Activated T-cell treated with anti-CD3 and anti-CD28 coated beads, Interleukin-2, amount 50 U/mL, for 4 hours (primary cell): ENCODE data around the gene MCMBP. TPM values are rescaled to one million over a fixed set of nuclear protein-coding genes. Genes with fewer than 3 reads are reported as not detected.

Experiments
- ATAC-seq, 2 donors: fragments of 200-7000 bp; cut with Tn5 transposase; one replicate each; pipeline ENCODE4 v1.10.0; 2021
- DNase-seq: peaks from one replicate; pipeline ENCODE4 v3.0.0-alpha.2; 2020
- H3K27me3 Mint-ChIP-seq: one replicate; pipeline ENCODE4 v1.8.0; 2021; ENCODE audit warnings: low read depth, mixed read lengths
- H3K36me3 Mint-ChIP-seq: one replicate; pipeline ENCODE4 v1.8.0; 2022; ENCODE audit warnings: mixed read lengths; ENCODE audit not compliant: insufficient read depth
- H3K4me1 Mint-ChIP-seq: one replicate; pipeline ENCODE4 v1.8.0; 2021; ENCODE audit warnings: low read depth, mixed read lengths
- H3K4me3 Mint-ChIP-seq: one replicate; pipeline ENCODE4 v1.8.0; 2021; ENCODE audit warnings: mild to moderate bottlenecking, moderate library complexity, mixed read lengths
- H3K9me3 Mint-ChIP-seq: one replicate; pipeline ENCODE4 v1.8.0; 2021; ENCODE audit warnings: mixed read lengths
- total RNA-seq, 3 donors: library from RNA; stranded (reverse); gene quantifications; one replicate each; pipeline ENCODE4 v1.2.1, GENCODE V29; 2021

The MCMBP gene
- total RNA-seq, 3 donors from 2014 or later = 135 to 158 (median 142) TPM

GRCh38 chr10:119863951-119864565 lies 8.6 kb downstream of the MCMBP start:
- DNase-seq (no peak), ATAC-seq (no peak)
- no peaks in the 10 kb centered on the region for H3K27me3 Mint-ChIP-seq
- H3K4me1 Mint-ChIP-seq = peaks cover 64% of the 10 kb centered on the region
- H3K4me3 Mint-ChIP-seq = no peak overlapping the region
- peaks cover 8% of the 10 kb centered on the region for H3K9me3 Mint-ChIP-seq
- H3K36me3 Mint-ChIP-seq = peaks cover 22% of the 10 kb centered on the region

GRCh38 chr10:119862524-119862923 lies 10.1 kb downstream of the MCMBP start:
- Mint-ChIP-seq H3K36me3 (peaks cover 27% of the 10 kb centered on the region), H3K4me3 (no peak overlapping the region), H3K4me1 (peaks cover 54% of the 10 kb centered on the region), H3K9me3 (peaks cover 8% of the 10 kb centered on the region), H3K27me3 (no peaks in the 10 kb centered on the region)
- ATAC-seq (peak in 1 of 2 donors; percentile 44), DNase-seq (no peak)

- Mint-ChIP-seq H3K27me3 (no peaks in the 10 kb centered on the region), H3K4me1 (peaks cover 50% of the 10 kb centered on the region), H3K4me3 (no peak overlapping the region), H3K36me3 (peaks cover 32% of the 10 kb centered on the region), H3K9me3 (peaks cover 8% of the 10 kb centered on the region)
- ATAC-seq (peak; percentile 47 to 63), DNase-seq (no peak)
These were observed 11.6 kb downstream of the MCMBP start for GRCh38 chr10:119860866-119861607.

GRCh38 chr10:119859420-119860258 lies 13.0 kb downstream of the MCMBP start:
- H3K4me1 Mint-ChIP-seq = peaks cover 41% of the 10 kb centered on the region
- no peaks in the 10 kb centered on the region for H3K27me3 Mint-ChIP-seq
- H3K9me3 Mint-ChIP-seq = peaks cover 7% of the 10 kb centered on the region
- DNase-seq (no peak), ATAC-seq (peak; percentile 38 to 47)
- H3K4me3 Mint-ChIP-seq = peak overlapping the region; percentile 8
- peaks cover 27% of the 10 kb centered on the region for H3K36me3 Mint-ChIP-seq

- Mint-ChIP-seq H3K4me1 (peaks cover 32% of the 10 kb centered on the region), H3K4me3 (no peak overlapping the region), H3K36me3 (peaks cover 23% of the 10 kb centered on the region), H3K27me3 (no peaks in the 10 kb centered on the region), H3K9me3 (no peaks in the 10 kb centered on the region)
- DNase-seq (no peak), ATAC-seq (no peak)
These were observed 14.6 kb downstream of the MCMBP start for GRCh38 chr10:119858063-119858462.

- no peaks in the 10 kb centered on the region for H3K4me1 Mint-ChIP-seq
- ATAC-seq (no peak), DNase-seq (no peak)
- H3K36me3 Mint-ChIP-seq = peaks cover 38% of the 10 kb centered on the region
- H3K9me3 Mint-ChIP-seq = no peaks in the 10 kb centered on the region
- H3K4me3 Mint-ChIP-seq = no peak overlapping the region
- no peaks in the 10 kb centered on the region for H3K27me3 Mint-ChIP-seq
These were observed 19.1 kb downstream of the MCMBP start for GRCh38 chr10:119853574-119853973.

- Mint-ChIP-seq H3K36me3 (peaks cover 38% of the 10 kb centered on the region), H3K27me3 (no peaks in the 10 kb centered on the region)
These were observed 19.8 kb downstream of the MCMBP start for GRCh38 chr10:119852822-119853221.

GRCh38 chr10:119852277-119852676 lies 20.4 kb downstream of the MCMBP start:
- Mint-ChIP-seq H3K4me1 (no peaks in the 10 kb centered on the region), H3K9me3 (no peaks in the 10 kb centered on the region), H3K27me3 (no peaks in the 10 kb centered on the region), H3K36me3 (peaks cover 40% of the 10 kb centered on the region), H3K4me3 (no peak overlapping the region)
- ATAC-seq = no peak
- DNase-seq = no peak

More at GRCh38 chr10:119852822-119853221, 19.8 kb downstream of the MCMBP start:
- no peaks in the 10 kb centered on the region for H3K9me3 Mint-ChIP-seq
- ATAC-seq = no peak
- no peak overlapping the region for H3K4me3 Mint-ChIP-seq
- DNase-seq = no peak
- H3K4me1 Mint-ChIP-seq = no peaks in the 10 kb centered on the region

GRCh38 chr10:119849944-119850343 lies 22.7 kb downstream of the MCMBP start:
- no peak overlapping the region for H3K4me3 Mint-ChIP-seq
- H3K4me1 Mint-ChIP-seq = no peaks in the 10 kb centered on the region
- ATAC-seq (no peak), DNase-seq (no peak)
- peaks cover 41% of the 10 kb centered on the region for H3K36me3 Mint-ChIP-seq
- H3K9me3 Mint-ChIP-seq = no peaks in the 10 kb centered on the region
- H3K27me3 Mint-ChIP-seq = no peaks in the 10 kb centered on the region

GRCh38 chr10:119849031-119849789 lies 23.4 kb downstream of the MCMBP start:
- H3K36me3 Mint-ChIP-seq = peaks cover 46% of the 10 kb centered on the region
- DNase-seq (no peak), ATAC-seq (no peak)
- no peaks in the 10 kb centered on the region for H3K4me1 Mint-ChIP-seq
- H3K4me3 Mint-ChIP-seq = no peak overlapping the region
- no peaks in the 10 kb centered on the region for H3K9me3 Mint-ChIP-seq
- H3K27me3 Mint-ChIP-seq = no peaks in the 10 kb centered on the region

GRCh38 chr10:119845656-119846055 lies 27.0 kb downstream of the MCMBP start:
- no peaks in the 10 kb centered on the region for H3K27me3 Mint-ChIP-seq
- no peak for ATAC-seq
- no peak for DNase-seq
- H3K9me3 Mint-ChIP-seq = no peaks in the 10 kb centered on the region
- no peak overlapping the region for H3K4me3 Mint-ChIP-seq
- H3K36me3 Mint-ChIP-seq = peaks cover 58% of the 10 kb centered on the region
- no peaks in the 10 kb centered on the region for H3K4me1 Mint-ChIP-seq

GRCh38 chr10:119834188-119834587 lies 38.5 kb downstream of the MCMBP start:
- Mint-ChIP-seq H3K36me3 (peaks cover 74% of the 10 kb centered on the region), H3K27me3 (no peaks in the 10 kb centered on the region), H3K4me3 (no peak overlapping the region), H3K9me3 (peaks cover 6% of the 10 kb centered on the region), H3K4me1 (peaks cover 27% of the 10 kb centered on the region)
- no peak for DNase-seq
- peak; percentile 86 for ATAC-seq

- ATAC-seq = no peak
- Mint-ChIP-seq H3K9me3 (peaks cover 6% of the 10 kb centered on the region), H3K36me3 (peaks cover 68% of the 10 kb centered on the region), H3K4me1 (peaks cover 27% of the 10 kb centered on the region), H3K4me3 (no peak overlapping the region), H3K27me3 (no peaks in the 10 kb centered on the region)
- no peak for DNase-seq
These were observed 39.7 kb downstream of the MCMBP start for GRCh38 chr10:119832951-119833350.

- DNase-seq (no peak), ATAC-seq (no peak)
- H3K9me3 Mint-ChIP-seq = peaks cover 6% of the 10 kb centered on the region
- no peak overlapping the region for H3K4me3 Mint-ChIP-seq
- peaks cover 22% of the 10 kb centered on the region for H3K4me1 Mint-ChIP-seq
- H3K36me3 Mint-ChIP-seq = peaks cover 71% of the 10 kb centered on the region
- H3K27me3 Mint-ChIP-seq = no peaks in the 10 kb centered on the region
These were observed 41.0 kb downstream of the MCMBP start for GRCh38 chr10:119831656-119832055.
